Neuronal stem cell (in vitro differentiated cells): ENCODE measurements around the gene DGKB.

ENCODE experiments used
- DNase-seq: peaks from one replicate; pipeline ENCODE4 v3.0.0-alpha.2; 2013; ENCODE audit warnings: low spot score
- H2AFZ ChIP-seq: one replicate; pipeline ENCODE4 v1.6.1; 2013; ENCODE audit warnings: mild to moderate bottlenecking, low read length, inconsistent platforms
- H2AK5ac ChIP-seq: 2 replicates; pipeline ENCODE4 v1.6.1; 2013; ENCODE audit warnings: low read depth, mild to moderate bottlenecking, inconsistent platforms, low read length, moderate library complexity, mixed read lengths
- H2BK120ac ChIP-seq: 2 replicates; pipeline ENCODE4 v1.6.1; 2013; ENCODE audit warnings: low read depth, mild to moderate bottlenecking, inconsistent platforms, low read length, moderate library complexity, mixed read lengths
- H2BK12ac ChIP-seq: one replicate; pipeline ENCODE4 v1.6.1; 2013; ENCODE audit warnings: low read length, inconsistent platforms
- H2BK15ac ChIP-seq: 2 replicates; pipeline ENCODE4 v1.6.1; 2013; ENCODE audit warnings: mild to moderate bottlenecking, low read length, inconsistent platforms, mixed read lengths
- H2BK5ac ChIP-seq: one replicate; pipeline ENCODE4 v1.6.1; 2013; ENCODE audit warnings: inconsistent platforms, mild to moderate bottlenecking, low read length, moderate library complexity
- H3K14ac ChIP-seq: one replicate; pipeline ENCODE4 v1.6.1; 2013; ENCODE audit warnings: low read length, inconsistent platforms
- H3K18ac ChIP-seq: 2 replicates; pipeline ENCODE4 v1.6.1; 2013; ENCODE audit warnings: low read length, inconsistent platforms
- H3K23ac ChIP-seq: 2 replicates; pipeline ENCODE4 v1.6.1; 2013; ENCODE audit warnings: low read depth, mild to moderate bottlenecking, mixed read lengths, low read length, inconsistent platforms; ENCODE audit not compliant: poor library complexity
- H3K27ac ChIP-seq: replicated peaks from 3 replicates; pipeline ENCODE4 v1.5.1; 2013; ENCODE audit warnings: low read length, inconsistent platforms
- H3K27me3 ChIP-seq, 3 experiments: 2 replicates each; pipeline ENCODE4 v1.6.1; 2013; ENCODE audit warnings: low read length in 3 of 3, mild to moderate bottlenecking in 2 of 3, inconsistent platforms in 1 of 3, low read depth in 1 of 3, mixed read lengths in 1 of 3, moderate library complexity in 1 of 3; ENCODE audit not compliant: control insufficient read depth in 3 of 3, insufficient read depth in 3 of 3
- H3K36me3 ChIP-seq, 2 donors: replicated peaks in 1 of 2; 2 replicates each; pipeline ENCODE4 v1.6.1; 2013; ENCODE audit warnings: low read length in 2 of 2; ENCODE audit not compliant: control insufficient read depth in 2 of 2, insufficient read depth in 2 of 2
- H3K4ac ChIP-seq: 2 replicates; pipeline ENCODE4 v1.6.1; 2013; ENCODE audit warnings: inconsistent platforms, mild to moderate bottlenecking, low read length, moderate library complexity
- H3K4me1 ChIP-seq, 2 donors: 1 replicate in 1 of 2; 2 replicates in 1 of 2; pipeline ENCODE4 v1.6.1; 2013; ENCODE audit warnings: low read length in 2 of 2, low read depth in 1 of 2; ENCODE audit not compliant: control insufficient read depth in 2 of 2, insufficient read depth in 1 of 2
- H3K4me2 ChIP-seq: one replicate; pipeline ENCODE4 v1.6.1; 2013; ENCODE audit warnings: mild to moderate bottlenecking, low read length, inconsistent platforms; ENCODE audit not compliant: insufficient read depth, poor library complexity, severe bottlenecking
- H3K4me3 ChIP-seq, 2 donors: 2 replicates each; pipeline ENCODE4 v1.5.1; 2013; ENCODE audit warnings: low read length in 2 of 2, mild to moderate bottlenecking in 2 of 2, inconsistent platforms in 1 of 2, moderate library complexity in 1 of 2
- H3K79me1 ChIP-seq: one replicate; pipeline ENCODE4 v1.6.1; 2013; ENCODE audit warnings: low read depth, mild to moderate bottlenecking, inconsistent platforms, low read length, moderate library complexity
- H3K9ac ChIP-seq: one replicate; pipeline ENCODE4 v1.6.1; 2013; ENCODE audit warnings: mild to moderate bottlenecking, low read depth, low read length, inconsistent platforms; ENCODE audit not compliant: poor library complexity
- H3K9me3 ChIP-seq, 2 donors: replicated peaks in 1 of 2; 2 replicates each; pipeline versions ENCODE3 to v1.6.1; 2013; ENCODE audit warnings: low read length in 2 of 2, mild to moderate bottlenecking in 2 of 2, inconsistent platforms in 1 of 2, low read depth in 1 of 2, mixed read lengths in 1 of 2, moderate library complexity in 1 of 2; ENCODE audit not compliant: control insufficient read depth in 2 of 2, insufficient read depth in 1 of 2
- H4K8ac ChIP-seq: one replicate; pipeline ENCODE4 v1.6.1; 2013; ENCODE audit warnings: low read depth, mild to moderate bottlenecking, inconsistent platforms, low read length, moderate library complexity
- H4K91ac ChIP-seq: one replicate; pipeline ENCODE4 v1.6.1; 2013; ENCODE audit warnings: low read length, low read depth, mild to moderate bottlenecking, inconsistent platforms; ENCODE audit not compliant: poor library complexity
- WGBS, 2 donors: extraction: QIAGEN DNeasy Blood & Tissue Kit; methylation state at CpG; one replicate each; pipeline ENCODE4 v1.1.7; 2013; ENCODE audit warnings: missing lambda C conversion rate in 2 of 2, mixed read lengths in 1 of 2; ENCODE audit not compliant: insufficient read length in 2 of 2, insufficient replicate concordance in 1 of 2; ENCODE audit errors: extremely low coverage in 2 of 2; 5-methylcytosine and 5-hydroxymethylcytosine counted together

Gene DGKB

DNA sequence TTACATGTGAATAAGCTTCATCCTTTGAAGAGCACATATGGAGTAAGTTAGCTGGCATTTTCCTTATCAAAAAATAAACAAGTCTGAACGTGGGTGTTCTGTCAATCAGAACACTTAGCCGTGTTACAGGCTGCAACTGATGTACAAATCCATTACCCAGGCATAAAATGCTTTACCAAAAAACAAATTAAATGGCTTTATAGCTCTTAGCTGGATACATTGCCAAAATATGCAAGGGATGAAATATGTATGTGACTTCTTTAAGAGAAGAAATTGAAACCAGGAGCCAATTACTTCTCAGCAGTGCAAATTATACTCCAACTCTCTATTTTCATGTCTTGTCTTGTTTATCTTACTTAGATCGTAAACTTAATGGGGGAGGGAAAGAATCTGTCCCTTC, 214.8 kb downstream of the DGKB start:
- no peak overlapping the region for H3K23ac ChIP-seq
- no peaks in the 10 kb centered on the region for H3K27me3 ChIP-seq
- H3K79me1 ChIP-seq: no peaks in the 10 kb centered on the region
- no peak overlapping the region for H2AFZ ChIP-seq
- no peak overlapping the region for H3K27ac ChIP-seq
- H2BK5ac ChIP-seq: no peak overlapping the region
- H3K9ac ChIP-seq: no peak overlapping the region
- no peak overlapping the region for H2AK5ac ChIP-seq
- H3K4me3 ChIP-seq: no peak overlapping the region
- no peak overlapping the region for H4K8ac ChIP-seq
- H3K18ac ChIP-seq: no peak overlapping the region
- H4K91ac ChIP-seq: no peak overlapping the region
- no peak overlapping the region for H2BK120ac ChIP-seq
- H3K14ac ChIP-seq: no peak overlapping the region
- H3K4me1 ChIP-seq: no peaks in the 10 kb centered on the region
- H3K4ac ChIP-seq: no peak overlapping the region
- WGBS, 2 donors: no CpG with 5 or more reads among the region's 3 CpGs
- H3K9me3 ChIP-seq: no peaks in the 10 kb centered on the region
- DNase-seq: no peak
- H2BK15ac ChIP-seq: no peak overlapping the region
- H2BK12ac ChIP-seq: no peak overlapping the region
- no peak overlapping the region for H3K4me2 ChIP-seq
- H3K36me3 ChIP-seq: no peaks in the 10 kb centered on the region

GRCh38 chr7:14687241-14687640, 215.3 kb downstream of the DGKB start:
- WGBS, 2 donors: no CpG with 5 or more reads among the region's 3 CpGs
- Histone ChIP-seq H3K4ac (no peak overlapping the region), H3K79me1 (no peaks in the 10 kb centered on the region), H2BK120ac (no peak overlapping the region), H2AFZ (no peak overlapping the region), H4K91ac (no peak overlapping the region), H3K4me3 (no peak overlapping the region), H3K23ac (no peak overlapping the region), H3K18ac (no peak overlapping the region), H2AK5ac (no peak overlapping the region), H2BK15ac (no peak overlapping the region), H3K14ac (no peak overlapping the region), H3K4me2 (no peak overlapping the region), H4K8ac (no peak overlapping the region), H3K36me3 (no peaks in the 10 kb centered on the region), H2BK5ac (no peak overlapping the region), H2BK12ac (no peak overlapping the region), H3K9me3 (no peaks in the 10 kb centered on the region), H3K4me1 (no peaks in the 10 kb centered on the region), H3K9ac (no peak overlapping the region), H3K27me3 (no peaks in the 10 kb centered on the region), H3K27ac (no peak overlapping the region)
- no peak for DNase-seq

DNA sequence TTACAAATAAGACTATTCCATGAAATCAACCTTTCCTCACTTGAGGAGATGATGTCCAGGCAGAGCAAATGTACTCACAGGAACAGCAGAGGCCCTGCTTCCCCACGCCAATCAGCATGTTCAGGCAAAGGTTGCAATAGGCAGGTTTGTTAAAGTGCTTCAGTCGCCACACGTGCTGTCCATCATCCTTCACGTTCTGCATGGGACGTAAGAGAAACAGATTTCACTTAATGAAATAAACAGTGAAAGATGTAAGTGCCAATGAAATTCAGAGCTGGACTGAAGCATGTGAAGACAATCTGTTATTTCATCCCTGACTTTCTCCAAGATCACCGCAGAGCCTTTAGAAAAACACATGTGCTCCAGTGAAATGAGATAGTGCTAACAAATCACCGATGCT, 217.4 kb downstream of the DGKB start:
- Histone ChIP-seq H2AK5ac (no peak overlapping the region), H2AFZ (no peak overlapping the region), H3K4ac (no peak overlapping the region), H3K36me3 (no peaks in the 10 kb centered on the region), H3K9ac (no peak overlapping the region), H2BK12ac (no peak overlapping the region), H2BK15ac (no peak overlapping the region), H2BK120ac (no peak overlapping the region), H3K9me3 (no peaks in the 10 kb centered on the region), H3K18ac (no peak overlapping the region), H3K4me1 (no peaks in the 10 kb centered on the region), H3K27me3 (no peaks in the 10 kb centered on the region), H3K4me2 (no peak overlapping the region), H3K14ac (no peak overlapping the region), H4K8ac (no peak overlapping the region), H3K27ac (no peak overlapping the region), H3K23ac (no peak overlapping the region), H2BK5ac (no peak overlapping the region), H4K91ac (no peak overlapping the region), H3K4me3 (no peak overlapping the region), H3K79me1 (no peaks in the 10 kb centered on the region)
- DNase-seq: no peak
- no CpG with 5 or more reads among the region's 7 CpGs for WGBS, 2 donors

DNA sequence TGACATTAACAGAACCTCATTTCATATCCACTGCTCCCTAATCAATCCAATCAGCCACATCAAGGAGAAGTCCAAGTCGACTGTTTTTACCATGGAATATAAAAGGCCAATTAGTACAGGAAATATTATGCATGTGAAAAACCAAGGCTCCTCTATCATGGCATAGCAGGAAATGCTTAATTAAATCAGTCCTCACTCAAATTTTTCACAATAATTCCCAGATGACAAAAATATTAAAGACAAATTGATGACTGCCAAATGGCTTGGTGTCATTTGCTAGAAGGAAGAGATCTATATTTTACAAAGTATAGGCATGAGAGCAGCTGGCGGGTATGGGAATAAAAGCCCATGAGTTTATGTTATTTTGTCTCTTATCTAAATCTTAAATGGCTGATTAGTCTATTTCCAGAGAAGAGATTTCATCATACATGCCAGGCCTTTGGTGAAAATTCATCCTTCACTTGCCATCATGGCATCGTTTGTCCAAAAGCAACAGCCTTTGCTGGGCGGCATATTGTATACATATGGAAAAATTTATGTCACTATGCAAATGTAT, 219.6 kb downstream of the DGKB start:
- no peak overlapping the region for H3K4ac ChIP-seq
- no peak for DNase-seq
- no CpG with 5 or more reads among the region's 4 CpGs for WGBS, 2 donors
- no peak overlapping the region for H3K18ac ChIP-seq
- no peak overlapping the region for H3K4me2 ChIP-seq
- H4K8ac ChIP-seq: no peak overlapping the region
- H3K27me3 ChIP-seq: no peaks in the 10 kb centered on the region
- no peaks in the 10 kb centered on the region for H3K9me3 ChIP-seq
- H2AK5ac ChIP-seq: no peak overlapping the region
- H3K36me3 ChIP-seq: no peaks in the 10 kb centered on the region
- H2BK5ac ChIP-seq: no peak overlapping the region
- no peaks in the 10 kb centered on the region for H3K4me1 ChIP-seq
- no peak overlapping the region for H3K4me3 ChIP-seq
- no peak overlapping the region for H2BK12ac ChIP-seq
- no peak overlapping the region for H3K9ac ChIP-seq
- H3K79me1 ChIP-seq: no peaks in the 10 kb centered on the region
- no peak overlapping the region for H2BK15ac ChIP-seq
- H3K27ac ChIP-seq: no peak overlapping the region
- H2AFZ ChIP-seq: no peak overlapping the region
- H3K14ac ChIP-seq: no peak overlapping the region
- no peak overlapping the region for H2BK120ac ChIP-seq
- no peak overlapping the region for H4K91ac ChIP-seq
- no peak overlapping the region for H3K23ac ChIP-seq
